Nephron (organoid): ENCODE measurements around the gene ALDH2.
"Not testable (repeated sequence)": the region's sequence is repeated elsewhere in the genome, so short reads cannot be mapped to it uniquely, and the experiment has no call there.

ENCODE experiments used
- H3K27ac Mint-ChIP-seq, 3 experiments: 2 replicates each; pipeline ENCODE4 v1.8.0; 2020; ENCODE audit warnings: mixed read lengths in 3 of 3, mild to moderate bottlenecking in 2 of 3, moderate library complexity in 1 of 3
- H3K27me3 Mint-ChIP-seq: 2 replicates; pipeline ENCODE4 v1.8.0; 2021; ENCODE audit warnings: low read depth, mild to moderate bottlenecking, moderate library complexity, mixed read lengths
- H3K36me3 Mint-ChIP-seq: 2 replicates; pipeline ENCODE4 v1.8.0; 2020; ENCODE audit warnings: low read depth, mixed read lengths
- H3K4me1 Mint-ChIP-seq: 2 replicates; pipeline ENCODE4 v1.8.0; 2020; ENCODE audit warnings: mixed read lengths
- H3K4me3 Mint-ChIP-seq, 3 experiments: 2 replicates each; pipeline ENCODE4 v1.8.0; 2020; ENCODE audit warnings: mild to moderate bottlenecking in 3 of 3, mixed read lengths in 3 of 3, moderate library complexity in 2 of 3
- H3K9me3 Mint-ChIP-seq: 2 replicates; pipeline ENCODE4 v1.8.0; 2020; ENCODE audit warnings: mixed read lengths
- TF ChIP-seq, protein P1 (sequence below), 3 experiments: fragments of 200-600 bp; sonication (generic); IDR thresholded peaks; one replicate each; pipeline ENCODE4 v1.5.0; 2021; ENCODE audit warnings: antibody characterized with exemption in 3 of 3; ENCODE audit not compliant: unreplicated experiment in 3 of 3

The ALDH2 gene

DNA sequence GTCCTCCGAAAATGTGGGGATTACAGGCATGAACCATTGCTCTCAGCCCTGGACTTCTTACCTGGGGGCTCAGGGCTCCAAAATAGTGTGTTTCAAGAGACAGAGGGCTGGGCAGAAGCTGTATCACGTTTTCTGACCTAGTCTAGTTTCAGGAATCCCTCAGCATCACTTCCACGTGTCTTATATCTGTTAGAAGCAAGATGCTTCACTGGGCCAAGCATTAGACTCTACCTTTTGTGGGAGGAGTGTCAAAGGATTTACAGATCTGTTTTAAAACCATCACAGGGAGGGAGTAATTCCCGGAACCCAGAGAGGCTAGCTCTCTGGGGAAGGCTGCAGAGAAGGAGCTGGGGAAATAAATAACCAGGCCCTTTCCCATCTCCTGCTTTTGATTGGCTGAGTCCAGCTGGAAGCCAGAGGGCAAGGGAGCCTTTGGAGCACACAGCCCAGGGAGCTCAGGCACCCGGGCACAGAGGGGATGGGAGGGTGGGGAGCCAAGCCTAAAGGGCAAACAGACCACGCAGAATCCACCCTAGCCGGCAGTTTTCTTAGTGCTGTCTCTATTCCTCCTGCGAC lies 33.3 kb upstream of the ALDH2 start:
- peaks cover 53% of the 10 kb centered on the region for H3K36me3 Mint-ChIP-seq
- no peaks in the 10 kb centered on the region for H3K9me3 Mint-ChIP-seq
- H3K4me3 Mint-ChIP-seq = no peak overlapping the region
- H3K27me3 Mint-ChIP-seq = no peaks in the 10 kb centered on the region
- peak overlapping the region in 1 of 3 experiments; percentile 35 for H3K27ac Mint-ChIP-seq
- TF ChIP-seq, protein P1, sequence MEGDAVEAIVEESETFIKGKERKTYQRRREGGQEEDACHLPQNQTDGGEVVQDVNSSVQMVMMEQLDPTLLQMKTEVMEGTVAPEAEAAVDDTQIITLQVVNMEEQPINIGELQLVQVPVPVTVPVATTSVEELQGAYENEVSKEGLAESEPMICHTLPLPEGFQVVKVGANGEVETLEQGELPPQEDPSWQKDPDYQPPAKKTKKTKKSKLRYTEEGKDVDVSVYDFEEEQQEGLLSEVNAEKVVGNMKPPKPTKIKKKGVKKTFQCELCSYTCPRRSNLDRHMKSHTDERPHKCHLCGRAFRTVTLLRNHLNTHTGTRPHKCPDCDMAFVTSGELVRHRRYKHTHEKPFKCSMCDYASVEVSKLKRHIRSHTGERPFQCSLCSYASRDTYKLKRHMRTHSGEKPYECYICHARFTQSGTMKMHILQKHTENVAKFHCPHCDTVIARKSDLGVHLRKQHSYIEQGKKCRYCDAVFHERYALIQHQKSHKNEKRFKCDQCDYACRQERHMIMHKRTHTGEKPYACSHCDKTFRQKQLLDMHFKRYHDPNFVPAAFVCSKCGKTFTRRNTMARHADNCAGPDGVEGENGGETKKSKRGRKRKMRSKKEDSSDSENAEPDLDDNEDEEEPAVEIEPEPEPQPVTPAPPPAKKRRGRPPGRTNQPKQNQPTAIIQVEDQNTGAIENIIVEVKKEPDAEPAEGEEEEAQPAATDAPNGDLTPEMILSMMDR (IDR thresholded peaks at IDR 0.05; ENCODE audit: unreplicated experiment in 3 of 3) = no peak
- no peaks in the 10 kb centered on the region for H3K4me1 Mint-ChIP-seq

DNA sequence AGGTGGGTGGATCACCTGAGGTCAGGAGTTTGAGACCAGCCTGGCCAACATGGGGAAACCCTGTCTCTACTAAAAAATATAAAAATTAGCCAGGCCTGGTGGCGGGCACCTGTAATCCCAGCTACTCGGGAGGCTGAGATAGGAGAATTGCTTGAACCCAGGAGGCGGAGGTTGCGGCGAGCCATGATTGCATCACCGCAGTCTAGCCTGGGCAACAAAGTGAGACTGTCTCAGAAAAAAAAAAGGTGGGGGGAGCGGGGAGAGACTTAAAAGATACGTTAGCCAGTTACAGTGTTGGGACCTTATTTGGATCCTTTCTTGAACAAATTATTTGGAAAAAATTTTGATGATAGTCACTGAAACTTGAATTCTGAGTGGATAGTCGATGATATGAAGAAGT lies 27.2 kb upstream of the ALDH2 start:
- H3K4me1 Mint-ChIP-seq = peaks cover 21% of the 10 kb centered on the region
- H3K4me3 Mint-ChIP-seq, H3K9me3 Mint-ChIP-seq, H3K27me3 Mint-ChIP-seq: not testable (repeated sequence)
- H3K36me3 Mint-ChIP-seq = peaks cover 23% of the 10 kb centered on the region
- peak overlapping the region in 1 of 3 experiments; percentile 61 for H3K27ac Mint-ChIP-seq

DNA sequence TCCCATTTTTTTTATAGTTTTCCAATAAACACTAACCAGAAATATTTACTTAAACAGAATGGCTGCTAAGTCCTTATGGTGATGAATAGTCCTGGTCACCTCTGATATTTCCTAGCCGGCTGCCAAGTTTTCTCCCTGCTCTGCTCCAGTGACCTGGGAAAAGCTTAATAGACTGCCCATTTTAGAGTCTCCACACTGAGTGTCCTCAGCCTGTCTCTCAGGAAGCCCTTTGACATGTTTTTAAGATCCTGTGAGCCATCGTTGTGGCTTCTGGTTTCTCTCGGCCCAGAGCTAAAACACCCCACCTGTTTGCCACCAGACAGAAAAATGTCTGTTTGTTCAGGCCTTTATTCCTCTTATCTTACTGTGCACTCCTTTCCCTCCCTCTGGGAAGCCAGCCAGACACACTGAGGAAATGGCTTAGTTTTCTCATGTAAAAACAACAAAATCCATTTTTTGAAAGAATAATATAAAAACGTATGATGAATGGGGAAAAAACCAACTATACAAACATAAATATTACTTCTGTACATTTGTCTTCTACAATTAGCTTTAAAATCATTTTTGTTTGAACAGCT lies 25.4 kb upstream of the ALDH2 start:
- Mint-ChIP-seq H3K27ac (peak overlapping the region; percentile 82 to 91 (median 89)), H3K4me1 (peaks cover 21% of the 10 kb centered on the region), H3K9me3 (no peaks in the 10 kb centered on the region), H3K27me3 (no peaks in the 10 kb centered on the region), H3K36me3 (peaks cover 32% of the 10 kb centered on the region), H3K4me3 (peak overlapping the region in 2 of 3 experiments; percentile 6 to 37)
- TF ChIP-seq, protein P1 (IDR thresholded peaks at IDR 0.05; ENCODE audit: unreplicated experiment in 3 of 3) = no peak

DNA sequence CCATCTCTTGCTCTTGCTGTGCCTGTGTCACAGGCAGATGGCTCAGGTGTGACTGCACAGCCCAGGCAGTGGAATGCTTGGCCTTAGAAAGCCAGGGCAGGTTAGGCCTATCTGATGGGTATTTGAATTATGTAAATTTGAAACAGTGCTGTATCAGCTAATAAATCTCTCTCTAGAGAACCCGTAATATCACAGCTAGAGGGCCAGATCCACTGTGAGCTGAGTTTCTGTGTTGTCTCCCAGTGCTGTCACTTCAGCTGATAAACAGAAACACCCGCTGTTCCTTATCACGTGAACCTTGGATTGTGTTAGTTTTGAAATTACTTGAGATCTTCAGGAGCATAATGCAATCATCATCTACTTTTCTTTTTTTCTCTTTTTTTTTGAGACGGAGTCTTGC lies 21.5 kb upstream of the ALDH2 start:
- TF ChIP-seq, protein P1 (IDR thresholded peaks at IDR 0.05; ENCODE audit: unreplicated experiment in 3 of 3) = no peak
- Mint-ChIP-seq H3K4me3 (no peak overlapping the region), H3K27me3 (no peaks in the 10 kb centered on the region), H3K4me1 (peaks cover 22% of the 10 kb centered on the region), H3K9me3 (no peaks in the 10 kb centered on the region), H3K36me3 (peaks cover 30% of the 10 kb centered on the region), H3K27ac (no peak overlapping the region)

DNA sequence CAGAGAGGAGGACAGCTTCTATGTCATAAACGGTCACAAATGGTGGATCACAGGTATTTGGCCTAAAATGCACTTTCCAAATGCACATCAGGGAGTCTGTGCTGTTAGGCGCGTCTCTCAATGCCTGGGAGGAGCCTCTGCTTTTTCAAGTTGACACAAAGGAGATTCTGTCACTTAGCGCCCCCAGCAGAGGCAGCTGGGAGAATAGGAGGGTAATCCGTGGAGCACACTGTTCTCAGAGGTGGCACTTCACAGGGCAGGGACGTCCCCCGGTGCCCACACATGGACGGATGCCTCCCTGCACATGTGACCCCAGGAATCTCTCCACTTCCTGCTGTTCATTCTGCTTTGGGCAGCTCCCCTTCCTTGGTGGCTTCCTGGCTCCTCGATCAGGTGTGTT lies 19.4 kb upstream of the ALDH2 start:
- Mint-ChIP-seq H3K27me3 (no peaks in the 10 kb centered on the region), H3K4me1 (peaks cover 6% of the 10 kb centered on the region), H3K36me3 (peaks cover 36% of the 10 kb centered on the region), H3K4me3 (no peak overlapping the region), H3K9me3 (no peaks in the 10 kb centered on the region), H3K27ac (no peak overlapping the region)
- TF ChIP-seq, protein P1 (IDR thresholded peaks at IDR 0.05; ENCODE audit: unreplicated experiment in 3 of 3) = no peak

DNA sequence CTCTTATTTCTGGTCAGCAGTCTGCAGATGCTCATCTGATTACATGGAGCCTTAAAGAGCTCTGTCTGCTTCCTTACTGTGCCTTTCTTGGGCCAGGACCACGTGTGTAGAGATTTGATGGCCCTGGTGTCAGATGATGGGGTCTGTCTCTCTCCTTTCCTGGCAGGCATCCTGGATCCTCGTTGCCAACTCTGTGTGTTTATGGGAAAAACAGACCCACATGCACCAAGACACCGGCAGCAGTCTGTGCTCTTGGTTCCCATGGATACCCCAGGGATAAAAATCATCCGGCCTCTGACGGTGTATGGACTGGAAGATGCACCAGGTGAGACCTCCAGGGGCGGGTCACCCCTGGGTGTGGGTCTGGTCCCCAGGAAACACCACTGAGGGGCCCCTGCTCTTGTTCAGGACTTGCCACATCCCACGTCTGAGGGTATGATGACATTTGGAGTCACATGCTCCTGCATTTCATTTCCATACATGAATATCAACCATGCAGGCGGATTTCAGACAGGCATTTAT lies 18.5 kb upstream of the ALDH2 start:
- TF ChIP-seq, protein P1 (IDR thresholded peaks at IDR 0.05; ENCODE audit: unreplicated experiment in 3 of 3) = no peak
- Mint-ChIP-seq H3K9me3 (no peaks in the 10 kb centered on the region), H3K27ac (peak overlapping the region in 2 of 3 experiments; percentile 10 to 53), H3K27me3 (no peaks in the 10 kb centered on the region), H3K36me3 (peaks cover 35% of the 10 kb centered on the region), H3K4me3 (no peak overlapping the region), H3K4me1 (peaks cover 6% of the 10 kb centered on the region)
